Prostate gland (tissue), 2 donors: ENCODE data around the gene ADARB2. TPM values are rescaled to one million over a fixed set of nuclear protein-coding genes. Genes with fewer than 3 reads are reported as not detected.

Source experiments
- DNase-seq: peaks from one replicate; pipeline ENCODE4 v3.0.0-alpha.2; 2019; ENCODE audit warnings: low spot score
- H3K27ac ChIP-seq, 2 donors: fragments of 200-600 bp; sonication (generic); 2 replicates each; pipeline ENCODE4 v1.5.1; 2017 to 2019
- H3K27me3 ChIP-seq: fragments of 200-600 bp; sonication (generic); replicated peaks from 2 replicates; pipeline ENCODE4 v1.5.1; 2019; ENCODE audit not compliant: insufficient read depth
- H3K36me3 ChIP-seq, 2 donors: fragments of 200-600 bp; sonication (generic); 1 replicate in 1 of 2; 2 replicates in 1 of 2; pipeline versions ENCODE4 v1.5.1 to v1.8.1; 2017 to 2019
- H3K4me1 ChIP-seq: fragments of 200-600 bp; sonication (generic); replicated peaks from 2 replicates; pipeline ENCODE4 v1.5.1; 2019
- H3K4me3 ChIP-seq, 2 donors: fragments of 200-600 bp; sonication (generic); 2 replicates each; pipeline ENCODE4 v1.5.1; 2017 to 2019
- H3K9me3 ChIP-seq: fragments of 200-600 bp; sonication (generic); 2 replicates; pipeline ENCODE4 v1.5.1; 2017
- POLR2A ChIP-seq: fragments of 450-650 bp; IDR thresholded peaks from one replicate; pipeline ENCODE4 v1.6.1; 2016; ENCODE audit warnings: antibody characterized with exemption, mild to moderate bottlenecking
- POLR2AphosphoS5 ChIP-seq: sonication (generic); formaldehyde crosslinking; IDR thresholded peaks from one replicate; pipeline ENCODE4 v1.6.1; 2017; ENCODE audit warnings: antibody characterized with exemption
- WGBS: methylation state at CpG from one replicate; pipeline ENCODE4 v1.1.5; 2018; 5-methylcytosine and 5-hydroxymethylcytosine counted together
- intact Hi-C: fragments of 100-400 bp; cut with DNase I; formaldehyde crosslinking; loops from one replicate; pipeline ENCODE4 v1.14.2; 2022
- total RNA-seq, 2 donors: library from RNA; depleted of rRNA; stranded (reverse); fragments of >200 nt; gene quantifications; one replicate each; pipeline ENCODE4 v1.1.0, GENCODE V29; 2016
- TF ChIP-seq, protein P1 (sequence below), 4 experiments: fragments of 200-600 bp in 2 of 4; fragments of 450-650 bp in 2 of 4; sonication (generic) in 2 of 4; IDR thresholded peaks; 1 replicate in 3 of 4; 2 replicates in 1 of 4; pipeline ENCODE4 v1.5.1; 2016 to 2019; ENCODE audit warnings: antibody characterized with exemption in 4 of 4, mild to moderate bottlenecking in 2 of 4, moderate library complexity in 2 of 4

Gene ADARB2
- total RNA-seq, 2 donors from 2014 or later, result 0.36 to 10.5 TPM

DNA sequence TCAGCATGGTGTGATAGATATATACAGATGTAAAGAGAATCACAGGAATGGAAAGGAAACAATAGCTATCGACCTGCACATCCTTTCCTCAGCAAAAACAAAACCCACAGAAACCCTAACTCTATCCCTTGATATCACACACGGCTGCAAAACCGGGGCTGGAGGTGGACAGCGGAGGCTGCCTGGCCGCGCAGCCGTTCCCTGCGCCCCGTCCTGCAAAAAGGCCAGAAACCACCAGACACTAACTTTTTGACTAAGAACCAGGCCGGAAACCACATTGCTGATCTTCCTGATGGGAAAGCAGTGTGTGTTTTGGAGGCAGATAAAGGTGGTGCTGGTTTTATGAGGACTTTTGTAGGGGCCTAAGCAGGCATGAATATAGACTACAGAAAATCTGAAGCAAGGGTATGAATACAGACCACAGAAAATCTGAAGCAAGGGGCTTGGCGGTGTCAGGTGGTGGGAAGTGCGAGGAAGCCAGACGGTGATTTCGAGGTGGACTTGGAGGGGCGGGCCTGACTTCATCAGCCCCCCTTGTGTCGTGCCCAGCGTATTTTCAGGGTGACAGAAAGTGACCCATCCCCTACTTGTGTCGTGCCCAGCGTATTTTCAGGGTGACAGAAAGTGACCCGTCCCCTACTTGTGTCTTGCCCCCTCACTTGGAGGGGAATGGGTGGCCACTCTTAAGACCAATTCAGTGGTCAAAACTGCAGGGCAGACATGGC, 557.8 kb downstream of the ADARB2 start:
- H3K27me3 ChIP-seq, result no peaks in the 10 kb centered on the region
- no peaks in the 10 kb centered on the region for H3K4me1 ChIP-seq
- DNase-seq, result no peak
- TF ChIP-seq POLR2A (no peak), POLR2AphosphoS5 (no peak)
- TF ChIP-seq, protein P1, sequence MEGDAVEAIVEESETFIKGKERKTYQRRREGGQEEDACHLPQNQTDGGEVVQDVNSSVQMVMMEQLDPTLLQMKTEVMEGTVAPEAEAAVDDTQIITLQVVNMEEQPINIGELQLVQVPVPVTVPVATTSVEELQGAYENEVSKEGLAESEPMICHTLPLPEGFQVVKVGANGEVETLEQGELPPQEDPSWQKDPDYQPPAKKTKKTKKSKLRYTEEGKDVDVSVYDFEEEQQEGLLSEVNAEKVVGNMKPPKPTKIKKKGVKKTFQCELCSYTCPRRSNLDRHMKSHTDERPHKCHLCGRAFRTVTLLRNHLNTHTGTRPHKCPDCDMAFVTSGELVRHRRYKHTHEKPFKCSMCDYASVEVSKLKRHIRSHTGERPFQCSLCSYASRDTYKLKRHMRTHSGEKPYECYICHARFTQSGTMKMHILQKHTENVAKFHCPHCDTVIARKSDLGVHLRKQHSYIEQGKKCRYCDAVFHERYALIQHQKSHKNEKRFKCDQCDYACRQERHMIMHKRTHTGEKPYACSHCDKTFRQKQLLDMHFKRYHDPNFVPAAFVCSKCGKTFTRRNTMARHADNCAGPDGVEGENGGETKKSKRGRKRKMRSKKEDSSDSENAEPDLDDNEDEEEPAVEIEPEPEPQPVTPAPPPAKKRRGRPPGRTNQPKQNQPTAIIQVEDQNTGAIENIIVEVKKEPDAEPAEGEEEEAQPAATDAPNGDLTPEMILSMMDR (IDR thresholded peaks at IDR 0.05), result no peak
- H3K27ac ChIP-seq, result no peak overlapping the region
- no peaks in the 10 kb centered on the region for H3K9me3 ChIP-seq
- 79% methylated on average over 20 of the region's 20 CpGs for WGBS
- intact Hi-C loops, result no loop called here
- H3K4me3 ChIP-seq, result no peak overlapping the region
- H3K36me3 ChIP-seq, result no peaks in the 10 kb centered on the region

DNA sequence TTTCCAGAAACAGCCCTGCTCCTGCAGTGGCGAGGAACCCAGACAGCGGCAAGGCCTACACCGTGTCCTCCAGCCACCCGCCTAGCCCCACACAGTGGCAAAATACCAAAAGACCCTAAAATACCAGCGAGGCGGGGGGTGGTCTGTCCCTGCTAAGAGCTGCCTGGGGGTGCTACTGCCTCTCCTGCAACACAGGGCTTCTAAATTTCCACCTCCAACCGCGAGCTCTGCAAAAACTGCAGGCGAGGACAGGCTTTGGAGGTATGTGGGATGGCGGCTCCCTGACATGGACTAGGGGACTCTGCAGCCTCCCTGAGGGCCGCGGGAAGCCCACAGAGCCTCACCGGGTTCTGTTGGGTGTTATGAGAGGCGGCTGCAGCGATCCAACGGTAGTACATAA, 558.8 kb downstream of the ADARB2 start:
- WGBS, result 90% methylated on average over 16 of the region's 16 CpGs
- no peak for DNase-seq
- Histone ChIP-seq H3K36me3 (no peaks in the 10 kb centered on the region), H3K4me1 (no peaks in the 10 kb centered on the region), H3K4me3 (no peak overlapping the region), H3K27ac (no peak overlapping the region), H3K27me3 (no peaks in the 10 kb centered on the region), H3K9me3 (no peaks in the 10 kb centered on the region)
- TF ChIP-seq POLR2AphosphoS5 (no peak), POLR2A (no peak)
- TF ChIP-seq, protein P1 (IDR thresholded peaks at IDR 0.05), result no peak
- intact Hi-C loops, result no loop called here

DNA sequence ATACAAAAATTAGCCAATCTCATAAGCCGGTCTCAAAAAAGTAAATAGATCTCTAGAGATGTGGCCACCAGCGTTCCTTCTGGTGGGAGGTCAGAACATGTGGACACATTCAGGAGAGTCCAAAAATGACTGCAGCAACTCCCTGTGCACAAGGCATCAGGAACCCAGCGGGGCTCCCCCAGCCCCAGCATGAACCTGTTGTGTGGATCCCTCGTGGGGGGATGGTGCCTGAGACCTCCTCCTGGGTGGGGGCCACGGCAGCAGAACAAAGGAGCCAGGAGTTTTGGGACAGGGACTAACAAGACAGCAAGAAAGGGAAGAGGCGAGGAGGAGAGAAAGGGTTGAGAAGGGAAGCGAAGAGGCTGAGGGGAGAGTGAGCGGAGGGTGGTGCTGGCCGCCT, 559.4 kb downstream of the ADARB2 start:
- no peaks in the 10 kb centered on the region for H3K27me3 ChIP-seq

DNA sequence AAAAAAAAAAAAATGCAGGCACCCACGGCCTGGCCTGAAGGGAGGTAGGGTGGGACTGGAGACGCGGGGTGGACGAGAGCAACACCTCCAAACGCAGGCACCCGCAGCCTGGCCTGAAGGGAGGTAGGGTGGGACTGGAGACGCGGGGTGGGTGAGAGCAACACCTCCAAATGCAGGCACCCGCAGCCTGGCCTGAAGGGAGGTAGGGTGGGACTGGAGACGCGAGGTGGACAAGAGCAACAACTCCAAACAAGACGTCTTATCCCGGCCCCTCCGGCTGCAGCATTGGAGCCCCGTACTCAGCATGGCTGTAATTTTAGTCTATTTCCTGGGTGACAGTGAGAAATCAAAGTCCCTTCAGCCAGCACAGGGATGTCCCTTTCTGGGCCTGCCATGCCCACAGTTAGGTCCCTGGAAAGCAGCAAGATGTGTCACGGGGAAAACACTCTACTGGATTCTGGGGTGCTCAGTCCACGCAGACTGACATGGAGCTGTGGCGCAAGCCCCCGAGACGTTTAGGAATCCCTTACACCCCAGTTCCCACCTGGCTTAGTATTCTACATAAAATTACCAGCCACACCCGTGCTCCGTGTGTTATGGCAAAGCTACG, 561.3 kb downstream of the ADARB2 start:
- H3K4me3 ChIP-seq, result no peak overlapping the region
- H3K27me3 ChIP-seq, result no peaks in the 10 kb centered on the region
- H3K36me3 ChIP-seq, result no peaks in the 10 kb centered on the region
- H3K9me3 ChIP-seq, result no peaks in the 10 kb centered on the region
- no peak for DNase-seq
- 93% methylated on average over 23 of the region's 23 CpGs for WGBS
- H3K27ac ChIP-seq, result no peak overlapping the region
- no peaks in the 10 kb centered on the region for H3K4me1 ChIP-seq
- intact Hi-C loops, result no loop called here
- TF ChIP-seq, protein P1 (IDR thresholded peaks at IDR 0.05), result no peak
- TF ChIP-seq POLR2A (no peak), POLR2AphosphoS5 (no peak)

More for the DNA sequence above, 559.4 kb downstream of the ADARB2 start:
- H3K4me3 ChIP-seq, result no peak overlapping the region
- no peaks in the 10 kb centered on the region for H3K4me1 ChIP-seq
- H3K36me3 ChIP-seq, result no peaks in the 10 kb centered on the region
- no peaks in the 10 kb centered on the region for H3K9me3 ChIP-seq
- WGBS, result 92% methylated on average over 9 of the region's 9 CpGs
- intact Hi-C loops, result no loop called here
- TF ChIP-seq, protein P1 (IDR thresholded peaks at IDR 0.05), result no peak
- TF ChIP-seq POLR2AphosphoS5 (no peak), POLR2A (no peak)
- H3K27ac ChIP-seq, result no peak overlapping the region
- no peak for DNase-seq

DNA sequence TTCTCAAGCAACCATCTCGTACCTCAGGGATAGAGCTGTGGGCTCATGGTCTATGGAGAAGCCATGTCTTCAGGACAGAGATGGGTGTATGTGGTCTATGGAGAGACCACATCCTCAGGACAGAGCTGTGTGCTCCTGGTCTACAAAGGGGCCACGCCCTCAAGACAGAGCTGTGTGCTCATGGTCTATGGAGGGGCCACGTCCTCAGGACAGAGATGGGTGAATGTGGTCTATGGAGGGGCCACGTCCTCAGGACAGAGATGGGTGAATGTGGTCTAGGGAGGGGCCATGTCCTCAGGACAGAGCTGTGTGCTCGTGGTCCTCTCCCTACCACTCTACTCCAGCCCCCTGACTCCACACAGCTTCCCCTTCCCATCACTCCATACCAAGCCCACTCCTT, 563.3 kb downstream of the ADARB2 start:
- 85% methylated on average over 5 of the region's 5 CpGs for WGBS
- Histone ChIP-seq H3K9me3 (no peaks in the 10 kb centered on the region), H3K36me3 (no peaks in the 10 kb centered on the region), H3K27ac (no peak overlapping the region), H3K27me3 (no peaks in the 10 kb centered on the region), H3K4me1 (no peaks in the 10 kb centered on the region), H3K4me3 (no peak overlapping the region)
- TF ChIP-seq, protein P1 (IDR thresholded peaks at IDR 0.05), result no peak
- TF ChIP-seq POLR2A (no peak), POLR2AphosphoS5 (no peak)
- DNase-seq, result no peak
- intact Hi-C loops, result no loop called here
